AG04450 (cell line): Measurements from ENCODE around the gene WNT7B. TPM values are rescaled to one million over a fixed set of nuclear protein-coding genes. Genes with fewer than 3 reads are reported as not detected.

Experiments used
- CTCF ChIA-PET: fragments of 300-600, 350-600 bp; formaldehyde crosslinking; extraction: SDS; loops from one replicate; lab custom pipeline; 2022; ENCODE audit warnings: antibody characterized with exemption, inconsistent platforms; lab: Charles Lee
- POLR2A ChIA-PET: fragments of 350-600 bp; formaldehyde crosslinking; extraction: SDS; loops from one replicate; lab custom pipeline; 2021; ENCODE audit warnings: antibody characterized with exemption, inconsistent platforms; lab: Yijun Ruan, JAX
- DNase-seq: peaks from one replicate; pipeline ENCODE4 v3.0.0-alpha.2; 2011; ENCODE audit warnings: low read depth, low spot score
- H3K27ac ChIP-seq: one replicate; pipeline ENCODE4 v1.5.1; 2012; ENCODE audit warnings: low read depth, low read length, control low read depth
- H3K27me3 ChIP-seq: one replicate; pipeline ENCODE4 v1.6.0; 2012; ENCODE audit warnings: low read length; ENCODE audit not compliant: control insufficient read depth, insufficient read depth
- H3K4me3 ChIP-seq: 2 replicates; pipeline ENCODE4 v1.5.1; 2011; ENCODE audit warnings: mild to moderate bottlenecking, low read depth, low read length, control low read depth
- H3K9me3 ChIP-seq: 2 replicates; pipeline ENCODE4 v1.5.1; 2012; ENCODE audit warnings: low read length; ENCODE audit not compliant: control insufficient read depth, insufficient read depth
- CTCF ChIP-seq: IDR thresholded peaks from 2 replicates; pipeline ENCODE4 v1.5.1; 2011; ENCODE audit warnings: low read depth, low read length, control low read depth, inconsistent platforms
- polyA plus RNA-seq: library from polyadenylated mRNA; depleted of rRNA; stranded (reverse); fragments of >200 nt; gene quantifications from 2 replicates; pipeline ENCODE4 v1.2.3, GENCODE V29; 2011

Gene WNT7B
- polyA plus RNA-seq, 1 experiment, result 0.56 TPM

- ChIA-PET CTCF (interaction anchor here (0.5 kb wide), 1 partner anchor 482 kb away, joined by 3 read pairs; no protein-coding TSS in a partner anchor), POLR2A (no interaction called here)
- H3K4me3 ChIP-seq, result no peak overlapping the region
- H3K27ac ChIP-seq, result no peak overlapping the region
- no peak for DNase-seq
- no peaks in the 10 kb centered on the region for H3K9me3 ChIP-seq
- no peak for TF ChIP-seq CTCF
- no peaks in the 10 kb centered on the region for H3K27me3 ChIP-seq
Measured at GRCh38 chr22:45959719-45960476, 17.1 kb downstream of the WNT7B start.

- Histone ChIP-seq H3K4me3 (no peak overlapping the region), H3K27ac (no peak overlapping the region), H3K9me3 (no peaks in the 10 kb centered on the region), H3K27me3 (no peaks in the 10 kb centered on the region)
- no peak for TF ChIP-seq CTCF
- DNase-seq, result no peak
- ChIA-PET CTCF (no interaction called here), POLR2A (no interaction called here)
Measured at GRCh38 chr22:45958971-45959370, 18.0 kb downstream of the WNT7B start.

GRCh38 chr22:45957826-45958225 lies 19.1 kb downstream of the WNT7B start:
- Histone ChIP-seq H3K27ac (no peak overlapping the region), H3K9me3 (no peaks in the 10 kb centered on the region), H3K27me3 (no peaks in the 10 kb centered on the region), H3K4me3 (no peak overlapping the region)
- TF ChIP-seq CTCF, result no peak
- POLR2A ChIA-PET, result no interaction called here
- DNase-seq, result no peak
- CTCF ChIA-PET, result no interaction called here

- Histone ChIP-seq H3K4me3 (no peak overlapping the region), H3K27me3 (no peaks in the 10 kb centered on the region), H3K27ac (no peak overlapping the region), H3K9me3 (no peaks in the 10 kb centered on the region; the same call in 1 of the 2 replicates)
- no peak for TF ChIP-seq CTCF
- ChIA-PET CTCF (interaction anchor here (0.8 kb wide), 1 partner anchor 375 kb away, joined by 4 read pairs; no protein-coding TSS in a partner anchor), POLR2A (no interaction called here)
- no peak for DNase-seq
Measured at GRCh38 chr22:45953178-45953577, 23.8 kb downstream of the WNT7B start.

- ChIA-PET POLR2A (no interaction called here), CTCF (interaction anchor here (0.8 kb wide), 1 partner anchor 374 kb away, joined by 4 read pairs; no protein-coding TSS in a partner anchor)
Measured at GRCh38 chr22:45952553-45952952, 24.4 kb downstream of the WNT7B start.

More at GRCh38 chr22:45952553-45952952, 24.4 kb downstream of the WNT7B start:
- Histone ChIP-seq H3K27ac (no peak overlapping the region), H3K4me3 (no peak overlapping the region), H3K9me3 (no peaks in the 10 kb centered on the region; the same call in 1 of the 2 replicates), H3K27me3 (no peaks in the 10 kb centered on the region)
- TF ChIP-seq CTCF, result no peak
- no peak for DNase-seq
